ENCODE measurements around the gene BACE2. TPM values are rescaled to one million over a fixed set of nuclear protein-coding genes. Genes with fewer than 3 reads are reported as not detected.

The BACE2 gene
- total and polyA plus RNA-seq, 11 donors = 3.8 to 30.3 (median 15.6) TPM

DNA sequence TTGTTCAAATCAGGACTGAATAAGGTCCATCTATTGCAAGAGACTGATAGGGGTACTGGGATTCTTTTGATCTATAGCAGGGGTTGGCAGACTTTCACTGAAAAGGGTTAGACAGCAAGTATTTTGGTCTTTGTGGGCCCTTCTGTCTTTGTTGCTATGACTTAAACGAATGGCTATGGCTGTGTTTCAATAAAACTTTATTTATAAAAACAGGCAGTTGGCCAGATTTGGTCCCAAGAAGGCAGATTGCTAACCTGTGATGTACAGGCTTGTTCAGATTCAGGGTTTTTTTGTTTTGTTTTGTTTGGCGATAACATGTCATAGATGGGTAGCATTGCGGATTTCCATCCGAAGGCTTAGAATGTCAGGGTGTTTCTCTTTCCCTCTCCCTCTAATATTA lies 3.9 kb upstream of the BACE2 start:
- no peak for TF ChIP-seq POLR2A (IDR thresholded peaks at IDR 0.05)
- TF ChIP-seq, protein P1, sequence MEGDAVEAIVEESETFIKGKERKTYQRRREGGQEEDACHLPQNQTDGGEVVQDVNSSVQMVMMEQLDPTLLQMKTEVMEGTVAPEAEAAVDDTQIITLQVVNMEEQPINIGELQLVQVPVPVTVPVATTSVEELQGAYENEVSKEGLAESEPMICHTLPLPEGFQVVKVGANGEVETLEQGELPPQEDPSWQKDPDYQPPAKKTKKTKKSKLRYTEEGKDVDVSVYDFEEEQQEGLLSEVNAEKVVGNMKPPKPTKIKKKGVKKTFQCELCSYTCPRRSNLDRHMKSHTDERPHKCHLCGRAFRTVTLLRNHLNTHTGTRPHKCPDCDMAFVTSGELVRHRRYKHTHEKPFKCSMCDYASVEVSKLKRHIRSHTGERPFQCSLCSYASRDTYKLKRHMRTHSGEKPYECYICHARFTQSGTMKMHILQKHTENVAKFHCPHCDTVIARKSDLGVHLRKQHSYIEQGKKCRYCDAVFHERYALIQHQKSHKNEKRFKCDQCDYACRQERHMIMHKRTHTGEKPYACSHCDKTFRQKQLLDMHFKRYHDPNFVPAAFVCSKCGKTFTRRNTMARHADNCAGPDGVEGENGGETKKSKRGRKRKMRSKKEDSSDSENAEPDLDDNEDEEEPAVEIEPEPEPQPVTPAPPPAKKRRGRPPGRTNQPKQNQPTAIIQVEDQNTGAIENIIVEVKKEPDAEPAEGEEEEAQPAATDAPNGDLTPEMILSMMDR (IDR thresholded peaks at IDR 0.05) = no peak
- H3K4me1 ChIP-seq = peaks cover 0 to 16% (median under 1%) of the 10 kb centered on the region in 12 donors
- intact Hi-C loops (cut with DNase I) = loop anchor here in 2 of 10 donors (10.0 kb wide), 1 partner anchor 201 kb away; the partner anchor contains the start of gene MX2 (in 2 of the 2)
- no peak for DNase-seq
- H3K4me3 ChIP-seq = no peak overlapping the region
- peaks cover 0 to 7% (median 0%) of the 10 kb centered on the region in 9 donors for H3K27me3 ChIP-seq
- no peaks in the 10 kb centered on the region for H3K36me3 ChIP-seq
- ATAC-seq = no peak
- 89 to 93% (median 90%) methylated on average over 4 of the region's 4 CpGs for WGBS, 4 donors
- H3K27ac ChIP-seq = no peak overlapping the region
- H3K9me3 ChIP-seq = no peaks in the 10 kb centered on the region

DNA sequence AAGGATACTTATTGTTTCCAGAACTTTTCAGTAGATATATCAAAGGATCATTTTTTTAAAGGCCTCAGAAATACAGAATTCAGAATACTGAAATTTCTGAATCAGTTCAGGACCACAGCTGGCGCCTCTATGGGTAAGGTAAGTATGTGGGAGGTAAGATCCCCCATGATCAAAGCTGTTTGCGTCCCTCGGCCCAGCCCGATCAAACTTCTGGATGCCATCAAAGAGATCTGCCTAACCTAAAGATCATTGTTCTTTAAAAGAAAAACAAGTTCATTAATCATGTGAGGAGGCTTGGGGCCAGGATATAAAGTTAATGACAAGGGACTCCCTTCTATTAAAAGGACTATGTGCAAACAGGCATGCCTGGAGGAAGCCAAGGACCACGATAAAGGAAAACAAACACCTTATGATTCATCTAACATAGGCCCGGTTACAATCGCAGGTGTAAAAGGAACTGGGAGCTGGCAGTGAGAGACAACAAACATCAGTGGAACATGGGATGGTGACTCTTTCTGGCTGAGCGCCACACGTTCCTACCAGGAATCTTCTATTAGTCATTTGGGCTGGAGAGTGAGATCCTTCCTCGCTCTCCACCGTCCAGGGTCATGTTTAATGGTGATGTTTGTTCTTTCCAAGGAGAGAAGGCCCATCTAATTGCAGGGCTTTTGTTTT lies 2.8 kb upstream of the BACE2 start:
- WGBS, 4 donors = 76 to 84% (median 78%) methylated on average over 11 of the region's 11 CpGs
- Histone ChIP-seq H3K9me3 (no peaks in the 10 kb centered on the region), H3K4me3 (no peak overlapping the region), H3K27me3 (peaks cover 0 to 15% (median 0%) of the 10 kb centered on the region in 9 donors), H3K36me3 (no peaks in the 10 kb centered on the region), H3K4me1 (peaks cover 0 to 26% (median 11%) of the 10 kb centered on the region in 12 donors), H3K27ac (no peak overlapping the region)
- intact Hi-C loops (cut with DNase I) = loop anchor here in 2 of 10 donors (10.0 kb wide), 1 partner anchor 200 kb away; the partner anchor contains the start of gene MX2 (in 2 of the 2)
- DNase-seq = no peak
- ATAC-seq = no peak
- no peak for TF ChIP-seq POLR2A (IDR thresholded peaks at IDR 0.05)
- TF ChIP-seq, protein P1 (IDR thresholded peaks at IDR 0.05) = no peak

DNA sequence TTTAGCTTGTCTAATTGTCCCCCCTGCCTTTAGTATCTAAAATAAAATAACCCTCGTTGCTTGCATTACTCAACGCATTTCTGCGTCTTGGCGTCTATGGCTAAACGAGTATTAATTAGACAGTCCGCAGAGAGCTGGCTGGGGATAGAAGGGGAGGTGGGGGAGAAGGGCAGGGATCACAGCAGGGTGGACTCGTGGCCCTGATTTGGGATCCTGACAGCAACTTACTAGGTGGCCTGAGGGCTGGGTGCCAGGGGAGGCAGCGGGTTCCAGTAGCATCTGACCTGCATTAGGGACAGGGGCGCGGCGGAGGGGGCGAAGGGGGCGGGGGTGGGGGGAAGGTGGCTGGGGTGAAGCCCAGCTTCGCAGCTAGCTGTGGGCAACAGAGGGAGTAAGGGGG lies 1.1 kb upstream of the BACE2 start:
- no peak for TF ChIP-seq POLR2A (IDR thresholded peaks at IDR 0.05)
- TF ChIP-seq, protein P1 (IDR thresholded peaks at IDR 0.05) = no peak
- H3K9me3 ChIP-seq = no peaks in the 10 kb centered on the region
- intact Hi-C loops (cut with DNase I) = loop anchor here in 2 of 10 donors (10.0 kb wide), 1 partner anchor 198 kb away; the partner anchor contains the start of gene MX2 (in 2 of the 2)
- peak overlapping the region; percentile 81 to 98 (median 90) for H3K27ac ChIP-seq
- no peaks in the 10 kb centered on the region for H3K36me3 ChIP-seq
- peak in 1 of 4 donors; percentile 1 for ATAC-seq
- H3K4me1 ChIP-seq = peaks cover 0 to 40% (median 20%) of the 10 kb centered on the region in 12 donors
- H3K27me3 ChIP-seq = peaks cover 0 to 15% (median 0%) of the 10 kb centered on the region in 9 donors
- H3K4me3 ChIP-seq = peak overlapping the region; percentile 64 to 98 (median 76)
- peak in 3 of 5 donors; percentile 36 to 53 (median 40) for DNase-seq
- 4 to 11% (median 8%) methylated on average over 8 to 14 of the region's 14 CpGs for WGBS, 4 donors
